K562 (cell line): ENCODE measurements around the gene MLIP. TPM values are rescaled to one million over a fixed set of nuclear protein-coding genes. Genes with fewer than 3 reads are reported as not detected.

Source experiments
- ATAC-seq: fragments of 200-7000 bp; cut with Tn5 transposase; 3 replicates; pipeline ENCODE4 v1.9.1; 2020; ENCODE audit warnings: moderate library complexity
- BruUV-seq: library from RNA; stranded (reverse); fragments of 400-500 nt; replicated peaks from 2 replicates; lab custom pipeline; 2021; lab: Mats Ljungman, UMichigan
- CTCF ChIA-PET: fragments of 300-600 bp; formaldehyde crosslinking; extraction: SDS; loops from one replicate; lab custom pipeline; 2021; ENCODE audit warnings: low intra/inter-chr PET ratio; lab: Yijun Ruan, JAX
- POLR2A ChIA-PET: fragments of 300-600, 350-650 bp; sonication (Branson Sonifier 250); formaldehyde crosslinking; extraction: SDS; loops from one replicate; lab custom pipeline; 2021; ENCODE audit warnings: antibody characterized with exemption, inconsistent platforms; lab: Yijun Ruan, JAX
- DNase-seq, 4 experiments: peaks; one replicate each; pipeline versions ENCODE4 v3.0.0 to v3.0.0-alpha.2; 2011 to 2018; ENCODE audit warnings: low spot score in 3 of 4, mixed read lengths in 3 of 4; ENCODE audit errors: extremely low read depth in 1 of 4
- FAIRE-seq: peaks from 2 replicates; lab custom pipeline; 2011; peaks lifted over from hg19 to GRCh38; lab: Jason Lieb, UNC
- H2AFZ ChIP-seq: 2 replicates; pipeline ENCODE4 v1.6.0; 2011; ENCODE audit warnings: low read depth, low read length, control low read depth, inconsistent platforms
- H3K27ac ChIP-seq: fragments of 200-600 bp; 3 replicates; pipeline ENCODE4 v1.8.0; 2011; ENCODE audit warnings: low read depth, mild to moderate bottlenecking, control low read depth, inconsistent platforms, low read length, moderate library complexity, mixed read lengths; ENCODE audit errors: extremely low read depth
- H3K27me3 ChIP-seq, 2 experiments: fragments of 300-600 bp in 1 of 2; 2 replicates in 1 of 2; 3 replicates in 1 of 2; pipeline versions ENCODE4 v1.6.0 to v1.8.0; 2011; ENCODE audit warnings: inconsistent platforms in 2 of 2, low read length in 2 of 2, mild to moderate bottlenecking in 1 of 2, mixed read lengths in 1 of 2, moderate library complexity in 1 of 2; ENCODE audit not compliant: control insufficient read depth in 2 of 2, insufficient read depth in 2 of 2
- H3K36me3 ChIP-seq: fragments of 300-600 bp; 3 replicates; pipeline ENCODE4 v1.8.0; 2011; ENCODE audit warnings: mild to moderate bottlenecking, low read length, inconsistent platforms; ENCODE audit not compliant: control insufficient read depth, insufficient read depth
- H3K4me1 ChIP-seq, 2 experiments: fragments of 200-600 bp in 1 of 2; replicated peaks in 1 of 2; 2 replicates in 1 of 2; 3 replicates in 1 of 2; pipeline versions ENCODE4 v1.5.1 to v1.8.0; 2011; ENCODE audit warnings: inconsistent platforms in 2 of 2, low read length in 2 of 2, mild to moderate bottlenecking in 1 of 2, mixed read lengths in 1 of 2, moderate library complexity in 1 of 2; ENCODE audit not compliant: control insufficient read depth in 2 of 2, insufficient read depth in 2 of 2
- H3K4me2 ChIP-seq: 2 replicates; pipeline ENCODE4 v1.6.1; 2011; ENCODE audit warnings: low read length, control low read depth, inconsistent platforms, mixed read lengths; ENCODE audit not compliant: insufficient read depth
- H3K4me3 ChIP-seq: fragments of 200-600 bp; sonication (generic), shearing (Covaris generic); 2 replicates; pipeline ENCODE4 v1.5.1; 2016; ENCODE audit warnings: control low read depth, inconsistent platforms
- H3K79me2 ChIP-seq: fragments of 200-600 bp; 3 replicates; pipeline ENCODE4 v1.8.0; 2011; ENCODE audit warnings: low read length, inconsistent platforms; ENCODE audit not compliant: control insufficient read depth, insufficient read depth
- H3K9ac ChIP-seq, 2 experiments: 2 replicates each; pipeline versions ENCODE4 v1.6.0 to v1.6.1; 2011; ENCODE audit warnings: low read depth in 2 of 2, low read length in 2 of 2, control low read depth in 1 of 2, inconsistent platforms in 1 of 2, mild to moderate bottlenecking in 1 of 2, mixed read lengths in 1 of 2; ENCODE audit not compliant: insufficient read depth in 1 of 2
- H3K9me1 ChIP-seq: one replicate; pipeline ENCODE4 v1.6.0; 2011; ENCODE audit warnings: inconsistent platforms, mild to moderate bottlenecking, low read length, moderate library complexity; ENCODE audit not compliant: control insufficient read depth, insufficient read depth
- H3K9me3 ChIP-seq: replicated peaks from 2 replicates; pipeline ENCODE4 v1.5.1; 2011; ENCODE audit warnings: low read depth, low read length, inconsistent platforms; ENCODE audit not compliant: control insufficient read depth, insufficient read depth
- H4K20me1 ChIP-seq: replicated peaks from 2 replicates; pipeline ENCODE4 v1.6.1; 2011; ENCODE audit warnings: low read length, inconsistent platforms, mixed read lengths; ENCODE audit not compliant: control insufficient read depth, insufficient read depth
- ATF1 ChIP-seq, 2 experiments: fragments of 450-650 bp in 1 of 2; IDR thresholded peaks; 2 replicates each; pipeline ENCODE4 v1.6.1; 2016; ENCODE audit warnings: missing compliant biosample characterization in 1 of 2, missing genetic modification characterization in 1 of 2
- BCL6 ChIP-seq: fragments of 250-450 bp; sonication (Bioruptor Pico); IDR thresholded peaks from 2 replicates; pipeline ENCODE4 v1.4.0; 2020
- BRF2 ChIP-seq: IDR thresholded peaks from 3 replicates; pipeline ENCODE4 v1.6.1; 2011; ENCODE audit warnings: borderline replicate concordance, mild to moderate bottlenecking; ENCODE audit not compliant: insufficient read length, insufficient read depth
- CBFA2T3 ChIP-seq: fragments of 450-650 bp; IDR thresholded peaks from 2 replicates; pipeline ENCODE4 v1.6.1; 2017
- EWSR1 ChIP-seq: fragments of 450-650 bp; IDR thresholded peaks from 2 replicates; pipeline ENCODE4 v1.6.1; 2018; ENCODE audit warnings: borderline replicate concordance, mild to moderate bottlenecking, low read depth, moderate library complexity; ENCODE audit not compliant: partially characterized antibody
- FOXA1 ChIP-seq: fragments of 450-650 bp; IDR thresholded peaks from 2 replicates; pipeline ENCODE4 v1.6.1; 2016; ENCODE audit warnings: mild to moderate bottlenecking, borderline replicate concordance
- GATAD2B ChIP-seq: fragments of 450-650 bp; IDR thresholded peaks from 2 replicates; pipeline ENCODE4 v1.6.1; 2017; ENCODE audit warnings: mild to moderate bottlenecking, borderline replicate concordance
- NFE2 ChIP-seq: IDR thresholded peaks from 2 replicates; pipeline ENCODE4 v1.6.1; 2014; ENCODE audit warnings: antibody characterized with exemption, low read depth
- NONO ChIP-seq, 2 experiments: fragments of 200-400 bp in 1 of 2; fragments of 450-650 bp in 1 of 2; formaldehyde crosslinking in 1 of 2; IDR thresholded peaks; 2 replicates each; pipeline ENCODE4 v1.6.1; 2017; ENCODE audit warnings: low read depth in 2 of 2, mild to moderate bottlenecking in 2 of 2, moderate library complexity in 2 of 2, low read length in 1 of 2
- WHSC1 ChIP-seq: IDR thresholded peaks from one replicate; pipeline ENCODE4 v1.6.1; 2012; ENCODE audit warnings: low read length, control low read depth, inconsistent platforms
- ZBTB7A ChIP-seq: IDR thresholded peaks from 2 replicates; pipeline ENCODE4 v1.6.1; 2011; ENCODE audit warnings: low read depth, mild to moderate bottlenecking, low read length, moderate library complexity, borderline replicate concordance; ENCODE audit not compliant: control insufficient read depth
- ZNF124 ChIP-seq: sonication (generic); formaldehyde crosslinking; IDR thresholded peaks from 2 replicates; pipeline ENCODE4 v1.8.1; 2022; ENCODE audit warnings: missing genetic modification reagents
- ZNF165 ChIP-seq: fragments of 250-450 bp; sonication (Bioruptor Pico); IDR thresholded peaks from 2 replicates; pipeline ENCODE4 v1.4.0; 2020; ENCODE audit warnings: borderline replicate concordance
- ZNF77 ChIP-seq: fragments of 250-450 bp; sonication (Bioruptor Pico); IDR thresholded peaks from 2 replicates; pipeline ENCODE4 v1.5.0; 2020
- WGBS: fragments of 100-300 bp; shearing (Covaris generic); methylation state at CpG from one replicate; pipeline ENCODE4 v1.1.6; 2016; ENCODE audit warnings: low coverage, mixed read lengths; ENCODE audit not compliant: insufficient coverage; ENCODE audit errors: missing lambda C conversion rate; 5-methylcytosine and 5-hydroxymethylcytosine counted together
- in situ Hi-C: fragments of 300-500 bp; cut with MboI; formaldehyde crosslinking; loops from 4 replicates; pipeline ENCODE4 v1.15.0; 2018; ENCODE audit warnings: inconsistent platforms, mixed read lengths
- intact Hi-C: fragments of 100-400 bp; cut with micrococcal nuclease; formaldehyde crosslinking; loops from 2 replicates; pipeline ENCODE4 v1.14.2; 2022
- polyA plus RNA-seq, 8 experiments: library from polyadenylated mRNA; depleted of rRNA in 4 of 8; stranded (reverse) in 5 of 8; unstranded in 3 of 8; fragments of >200 nt; fragmentation: Nextera tagmentation in 2 of 8; fragmentation: Illumina TruSeq in 1 of 8; extraction: Ambion mirVana in 2 of 8; extraction: Trizol in 1 of 8; gene quantifications; 2 replicates each; pipeline versions ENCODE4 v1.2.1 to v1.2.3, GENCODE V29; 2011 to 2014; ENCODE audit warnings: inconsistent platforms in 1 of 8, missing spikeins in 1 of 8
- total RNA-seq, 7 experiments: library from RNA; depleted of rRNA in 6 of 7; stranded (reverse); fragments of >200 nt in 6 of 7; fragmentation: Illumina TruSeq in 2 of 7; extraction: Trizol in 2 of 7; gene quantifications; 2 replicates each; pipeline versions ENCODE4 v1.2.1 to v1.2.3, GENCODE V29; 2011 to 2021; ENCODE audit warnings: low replicate concordance in 1 of 7
- TF ChIP-seq, protein P1 (sequence below): fragments of 150-350 bp; IDR thresholded peaks from 2 replicates; pipeline ENCODE4 v1.6.1; 2014; ENCODE audit warnings: low read depth, mild to moderate bottlenecking, low read length, borderline replicate concordance
- TF ChIP-seq, protein P2 (sequence below), 2 experiments: fragments of 150-350 bp in 1 of 2; IDR thresholded peaks; 2 replicates each; pipeline ENCODE4 v1.6.1; 2012 to 2016; ENCODE audit warnings: low read depth in 2 of 2, low read length in 2 of 2, mild to moderate bottlenecking in 1 of 2, moderate library complexity in 1 of 2

Gene MLIP
- total and polyA plus RNA-seq, 9 of the 15 experiments (the other 6 are each of a cell fraction or from before 2014, with no cell fraction given) = not detected

GRCh38 chr6:54282186-54282585, 170.9 kb downstream of the MLIP start:
- ATAC-seq (no peak), FAIRE-seq (no peak)
- TF ChIP-seq ZNF124 (CRISPR knock-in tag) (no peak), EWSR1 (no peak), ZNF77 (no peak), NONO (IDR thresholded peaks at IDR 0.05; ENCODE audit: low read depth in 2 of 2, low read length in 1 of 2) (no peak), BCL6 (no peak), BRF2 (no peak), ZBTB7A (no peak), ATF1 (CRISPR knock-in tag; IDR thresholded peaks at IDR 0.05) (no peak), ATF1 (tag; IDR thresholded peaks at IDR 0.05) (no peak), NFE2 (no peak), GATAD2B (no peak), FOXA1 (no peak), WHSC1 (no peak), CBFA2T3 (no peak), ZNF165 (CRISPR knock-in tag) (no peak)
- TF ChIP-seq, protein P1, sequence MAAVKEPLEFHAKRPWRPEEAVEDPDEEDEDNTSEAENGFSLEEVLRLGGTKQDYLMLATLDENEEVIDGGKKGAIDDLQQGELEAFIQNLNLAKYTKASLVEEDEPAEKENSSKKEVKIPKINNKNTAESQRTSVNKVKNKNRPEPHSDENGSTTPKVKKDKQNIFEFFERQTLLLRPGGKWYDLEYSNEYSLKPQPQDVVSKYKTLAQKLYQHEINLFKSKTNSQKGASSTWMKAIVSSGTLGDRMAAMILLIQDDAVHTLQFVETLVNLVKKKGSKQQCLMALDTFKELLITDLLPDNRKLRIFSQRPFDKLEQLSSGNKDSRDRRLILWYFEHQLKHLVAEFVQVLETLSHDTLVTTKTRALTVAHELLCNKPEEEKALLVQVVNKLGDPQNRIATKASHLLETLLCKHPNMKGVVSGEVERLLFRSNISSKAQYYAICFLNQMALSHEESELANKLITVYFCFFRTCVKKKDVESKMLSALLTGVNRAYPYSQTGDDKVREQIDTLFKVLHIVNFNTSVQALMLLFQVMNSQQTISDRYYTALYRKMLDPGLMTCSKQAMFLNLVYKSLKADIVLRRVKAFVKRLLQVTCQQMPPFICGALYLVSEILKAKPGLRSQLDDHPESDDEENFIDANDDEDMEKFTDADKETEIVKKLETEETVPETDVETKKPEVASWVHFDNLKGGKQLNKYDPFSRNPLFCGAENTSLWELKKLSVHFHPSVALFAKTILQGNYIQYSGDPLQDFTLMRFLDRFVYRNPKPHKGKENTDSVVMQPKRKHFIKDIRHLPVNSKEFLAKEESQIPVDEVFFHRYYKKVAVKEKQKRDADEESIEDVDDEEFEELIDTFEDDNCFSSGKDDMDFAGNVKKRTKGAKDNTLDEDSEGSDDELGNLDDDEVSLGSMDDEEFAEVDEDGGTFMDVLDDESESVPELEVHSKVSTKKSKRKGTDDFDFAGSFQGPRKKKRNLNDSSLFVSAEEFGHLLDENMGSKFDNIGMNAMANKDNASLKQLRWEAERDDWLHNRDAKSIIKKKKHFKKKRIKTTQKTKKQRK = no peak
- TF ChIP-seq, protein P2, sequence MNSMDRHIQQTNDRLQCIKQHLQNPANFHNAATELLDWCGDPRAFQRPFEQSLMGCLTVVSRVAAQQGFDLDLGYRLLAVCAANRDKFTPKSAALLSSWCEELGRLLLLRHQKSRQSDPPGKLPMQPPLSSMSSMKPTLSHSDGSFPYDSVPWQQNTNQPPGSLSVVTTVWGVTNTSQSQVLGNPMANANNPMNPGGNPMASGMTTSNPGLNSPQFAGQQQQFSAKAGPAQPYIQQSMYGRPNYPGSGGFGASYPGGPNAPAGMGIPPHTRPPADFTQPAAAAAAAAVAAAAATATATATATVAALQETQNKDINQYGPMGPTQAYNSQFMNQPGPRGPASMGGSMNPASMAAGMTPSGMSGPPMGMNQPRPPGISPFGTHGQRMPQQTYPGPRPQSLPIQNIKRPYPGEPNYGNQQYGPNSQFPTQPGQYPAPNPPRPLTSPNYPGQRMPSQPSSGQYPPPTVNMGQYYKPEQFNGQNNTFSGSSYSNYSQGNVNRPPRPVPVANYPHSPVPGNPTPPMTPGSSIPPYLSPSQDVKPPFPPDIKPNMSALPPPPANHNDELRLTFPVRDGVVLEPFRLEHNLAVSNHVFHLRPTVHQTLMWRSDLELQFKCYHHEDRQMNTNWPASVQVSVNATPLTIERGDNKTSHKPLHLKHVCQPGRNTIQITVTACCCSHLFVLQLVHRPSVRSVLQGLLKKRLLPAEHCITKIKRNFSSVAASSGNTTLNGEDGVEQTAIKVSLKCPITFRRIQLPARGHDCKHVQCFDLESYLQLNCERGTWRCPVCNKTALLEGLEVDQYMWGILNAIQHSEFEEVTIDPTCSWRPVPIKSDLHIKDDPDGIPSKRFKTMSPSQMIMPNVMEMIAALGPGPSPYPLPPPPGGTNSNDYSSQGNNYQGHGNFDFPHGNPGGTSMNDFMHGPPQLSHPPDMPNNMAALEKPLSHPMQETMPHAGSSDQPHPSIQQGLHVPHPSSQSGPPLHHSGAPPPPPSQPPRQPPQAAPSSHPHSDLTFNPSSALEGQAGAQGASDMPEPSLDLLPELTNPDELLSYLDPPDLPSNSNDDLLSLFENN (IDR thresholded peaks at IDR 0.05; ENCODE audit: low read depth in 2 of 2, low read length in 2 of 2) = no peak

More at GRCh38 chr6:54282186-54282585, 170.9 kb downstream of the MLIP start:
- no peak for DNase-seq
- H3K27me3 ChIP-seq = no peaks in the 10 kb centered on the region
- no peaks in the 10 kb centered on the region for H3K79me2 ChIP-seq
- ChIA-PET POLR2A (interaction anchor here (0.7 kb wide), 1 partner anchor 1885 kb away, joined by 4 read pairs; no protein-coding TSS in a partner anchor), CTCF (no interaction called here)
- no peak overlapping the region for H3K4me2 ChIP-seq
- in situ Hi-C loops = no loop called here
- H2AFZ ChIP-seq = no peak overlapping the region
- H3K9me1 ChIP-seq = no peaks in the 10 kb centered on the region
- intact Hi-C loops = no loop called here
- no peaks in the 10 kb centered on the region for H3K36me3 ChIP-seq
- H3K4me3 ChIP-seq = no peak overlapping the region
- BruUV-seq = no TSS peak
- no peak overlapping the region for H3K9ac ChIP-seq
- H3K9me3 ChIP-seq = no peaks in the 10 kb centered on the region
- H3K4me1 ChIP-seq = no peaks in the 10 kb centered on the region
- no peaks in the 10 kb centered on the region for H4K20me1 ChIP-seq
- WGBS = 5% methylated on average over 1 of the region's 1 CpG
- H3K27ac ChIP-seq = no peak overlapping the region
